Measurements from ENCODE around the gene RAB27B.
A peak's percentile ranks its signal among the peaks of the same experiment; 100 is the strongest.
"Not testable (repeated sequence)": the region's sequence is repeated elsewhere in the genome, so short reads cannot be mapped to it uniquely, and the experiment has no call there.

RAB27B gene

DNA sequence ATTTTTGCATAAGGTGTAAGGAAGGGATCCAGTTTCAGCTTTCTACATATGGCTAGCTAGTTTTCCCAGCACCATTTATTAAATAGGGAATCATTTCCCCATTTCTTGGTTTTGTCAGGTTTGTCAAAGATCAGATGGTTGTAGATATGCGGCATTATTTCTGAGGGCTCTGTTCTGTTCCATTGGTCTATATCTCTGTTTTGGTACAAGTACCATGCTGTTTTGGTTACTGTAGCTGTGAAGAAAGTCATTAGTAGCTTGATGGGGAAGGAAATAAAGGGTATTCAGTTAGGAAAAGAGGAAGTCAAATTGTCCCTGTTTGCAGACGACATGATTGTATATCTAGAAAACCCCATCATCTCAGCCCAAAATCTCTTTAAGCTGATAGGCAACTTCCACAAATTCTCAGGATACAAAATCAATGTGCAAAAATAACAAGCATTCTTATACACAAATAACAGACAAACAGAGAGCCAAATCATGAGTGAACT is 7.4 kb upstream of the RAB27B start:
- DNase-seq, result not testable (repeated sequence)

DNA sequence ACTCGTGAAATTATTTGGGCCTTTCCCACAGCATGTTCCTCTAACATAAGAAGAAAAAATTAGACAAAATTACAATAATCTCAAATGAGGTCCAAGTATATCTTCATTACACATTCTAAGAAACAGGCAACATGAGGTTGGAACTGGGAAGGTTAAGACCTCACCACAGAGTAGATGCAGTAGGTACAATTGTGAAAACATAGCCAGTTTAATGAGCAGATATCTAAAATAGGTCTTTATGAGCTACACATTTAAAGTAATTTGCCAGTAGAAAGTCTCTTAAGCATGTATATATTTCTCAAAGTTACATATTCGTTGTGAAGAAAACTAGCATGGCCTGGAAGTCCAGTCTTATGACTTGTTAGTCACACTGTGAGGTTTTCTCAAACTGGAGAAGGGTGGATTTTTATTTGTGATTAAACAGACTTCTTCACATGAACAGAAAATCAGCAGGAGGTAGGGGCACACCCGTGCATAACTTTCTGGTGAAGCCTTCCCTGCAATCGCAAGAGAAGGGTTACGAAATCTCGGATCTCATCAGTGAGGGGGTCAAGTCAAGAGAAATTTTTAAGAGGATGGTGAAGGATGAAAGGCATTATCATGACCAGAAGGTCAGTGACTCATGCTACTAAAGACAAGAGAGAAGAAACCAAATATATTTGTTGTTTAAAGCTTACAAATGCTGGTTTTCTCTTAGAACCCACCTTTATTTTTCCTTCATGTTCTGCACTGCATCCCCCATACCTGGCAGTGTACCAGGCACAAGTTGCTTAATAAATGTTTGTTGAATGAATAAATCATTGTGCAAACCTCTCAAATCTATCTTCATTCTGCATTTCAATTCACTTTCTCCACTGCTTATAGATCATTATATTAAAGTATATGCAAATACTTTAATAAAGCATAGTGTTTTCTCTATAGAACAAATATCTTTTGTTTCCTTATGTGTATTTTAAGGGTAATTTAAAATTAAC is 5.1 kb upstream of the RAB27B start:
- no peak for DNase-seq

- no peak for DNase-seq
These were observed 3.5 kb upstream of the RAB27B start for GRCh38 chr18:54824761-54825160.

DNA sequence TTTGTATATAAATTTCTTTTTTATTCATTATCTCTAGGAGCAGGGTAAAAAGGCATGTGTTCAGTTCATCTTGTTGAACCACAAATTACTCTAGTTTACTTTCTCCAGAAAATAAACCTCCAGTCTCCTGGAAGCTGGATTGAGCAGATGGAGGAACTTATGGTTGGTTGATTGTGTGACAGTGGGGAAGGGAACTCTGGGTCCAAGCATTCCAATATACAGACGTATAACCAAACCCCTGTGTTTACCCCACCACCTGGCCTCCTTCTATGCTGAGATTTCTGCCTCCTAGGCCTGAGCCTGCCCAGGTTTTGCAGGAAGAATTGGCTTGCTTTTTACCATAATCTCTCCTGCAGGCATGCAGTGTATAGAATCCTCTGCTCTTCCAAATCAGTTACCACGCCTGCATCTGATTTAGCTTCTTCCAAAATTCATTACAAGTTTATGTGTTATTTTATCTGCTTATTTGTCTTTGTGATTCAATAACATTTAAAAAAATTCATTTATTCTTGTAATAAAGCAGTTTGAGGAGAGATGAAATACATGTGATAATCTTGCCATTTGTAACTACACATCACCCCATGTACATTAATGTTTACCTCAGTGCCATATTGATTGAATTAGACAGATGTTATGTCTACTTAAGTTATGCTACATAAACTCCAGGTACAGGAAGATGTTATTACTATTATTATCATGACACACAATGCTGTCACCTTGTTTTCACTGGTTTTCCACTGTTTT is 2.5 kb upstream of the RAB27B start:
- no peak for DNase-seq

- peak; percentile 14 for DNase-seq
These were observed 709 bp downstream of the RAB27B start for GRCh38 chr18:54828986-54829385.

DNA sequence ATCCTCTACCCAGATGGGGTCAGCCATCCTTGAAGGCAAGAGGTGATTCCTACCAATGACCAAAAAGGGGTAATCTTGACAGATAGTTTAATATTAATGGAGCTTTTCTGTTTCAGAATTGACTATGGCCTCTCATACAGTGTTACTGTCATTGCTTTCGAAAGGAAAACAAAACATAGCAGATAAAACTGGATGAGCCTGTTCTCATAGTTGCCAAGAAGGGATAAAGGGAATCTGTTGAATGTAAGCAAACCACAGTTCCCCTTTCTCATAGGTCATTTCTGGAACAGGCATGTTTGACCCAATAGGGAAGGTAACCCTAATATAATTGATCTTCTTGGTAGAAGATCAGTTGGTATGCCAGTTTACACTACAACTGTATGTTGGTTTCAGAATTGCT is 1.6 kb downstream of the RAB27B start:
- DNase-seq, result no peak

DNA sequence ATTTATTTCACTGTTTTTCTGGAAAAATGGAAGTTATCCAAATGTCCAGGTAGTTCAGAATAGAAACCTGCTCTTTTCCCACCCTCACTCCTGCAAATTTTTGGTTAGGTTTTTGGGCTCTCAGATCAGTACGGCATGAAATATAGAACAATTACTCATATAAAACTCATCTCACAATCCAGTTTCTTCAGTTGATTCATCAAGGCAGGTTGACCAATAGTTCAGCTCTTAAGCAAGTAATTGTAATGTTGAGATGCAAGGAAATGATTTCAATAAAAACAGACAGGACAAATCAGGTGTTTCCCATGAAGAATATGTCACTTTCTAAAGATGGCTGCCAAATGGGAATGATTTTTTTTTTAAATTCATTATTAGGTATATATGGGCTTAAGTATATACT is 2.0 kb downstream of the RAB27B start:
- no peak for DNase-seq

GRCh38 chr18:54830866-54831265 is 2.6 kb downstream of the RAB27B start:
- DNase-seq, result no peak

GRCh38 chr18:54835944-54836343 is 7.7 kb downstream of the RAB27B start:
- no peak for DNase-seq

- DNase-seq, result no peak
These were observed 15.0 kb downstream of the RAB27B start for GRCh38 chr18:54843314-54843713.

GRCh38 chr18:54845787-54846186 is 17.5 kb downstream of the RAB27B start:
- no peak for DNase-seq

GRCh38 chr18:54848121-54848520 is 19.8 kb downstream of the RAB27B start:
- no peak for DNase-seq

DNA sequence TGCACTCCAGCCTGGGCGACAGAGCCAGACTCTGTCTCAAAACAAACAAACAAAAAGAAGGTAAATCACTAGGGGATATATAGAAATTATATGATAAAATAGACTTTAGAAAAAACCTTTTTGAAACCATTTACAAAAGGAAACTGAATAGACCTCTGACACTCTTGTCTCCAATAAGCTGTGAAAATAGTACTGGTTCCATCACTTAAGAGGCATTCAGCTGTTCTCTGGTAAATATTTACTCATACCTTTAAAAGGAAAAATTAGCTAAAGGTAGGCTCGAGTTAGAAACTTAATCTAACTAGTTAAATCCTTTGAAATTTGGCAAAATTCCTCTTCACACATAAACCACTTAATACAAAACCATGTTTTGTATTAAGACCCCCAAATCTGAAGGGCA is 21.4 kb downstream of the RAB27B start:
- DNase-seq, result no peak

DNA sequence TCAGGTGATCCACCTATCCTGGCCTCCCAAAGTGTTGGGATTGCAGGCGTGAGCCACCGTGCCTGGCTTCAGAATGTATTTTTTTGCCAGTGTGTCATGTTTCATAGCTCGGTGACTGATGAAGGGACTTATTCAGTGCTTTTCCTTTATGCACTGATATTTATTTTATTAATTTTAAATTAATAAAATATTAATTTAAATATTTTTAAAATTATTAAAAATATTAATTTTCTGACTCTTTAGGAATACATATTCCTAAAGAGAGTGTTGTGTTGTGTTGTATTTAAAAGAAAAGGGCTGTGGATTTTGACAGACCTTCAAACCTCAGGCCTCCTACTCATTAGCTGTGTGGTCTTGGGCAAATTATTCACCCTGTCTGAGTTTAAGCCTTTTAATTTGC is 22.3 kb downstream of the RAB27B start:
- no peak for DNase-seq

GRCh38 chr18:54852780-54853675 is 24.8 kb downstream of the RAB27B start:
- no peak for DNase-seq

GRCh38 chr18:54855050-54855449 is 26.8 kb downstream of the RAB27B start:
- DNase-seq, result not testable (repeated sequence)

- no peak for DNase-seq
These were observed 27.9 kb downstream of the RAB27B start for GRCh38 chr18:54856105-54856646.

GRCh38 chr18:54857499-54857898 is 29.2 kb downstream of the RAB27B start:
- no peak for DNase-seq

GRCh38 chr18:54859667-54860421 is 31.6 kb downstream of the RAB27B start:
- DNase-seq, result no peak

DNA sequence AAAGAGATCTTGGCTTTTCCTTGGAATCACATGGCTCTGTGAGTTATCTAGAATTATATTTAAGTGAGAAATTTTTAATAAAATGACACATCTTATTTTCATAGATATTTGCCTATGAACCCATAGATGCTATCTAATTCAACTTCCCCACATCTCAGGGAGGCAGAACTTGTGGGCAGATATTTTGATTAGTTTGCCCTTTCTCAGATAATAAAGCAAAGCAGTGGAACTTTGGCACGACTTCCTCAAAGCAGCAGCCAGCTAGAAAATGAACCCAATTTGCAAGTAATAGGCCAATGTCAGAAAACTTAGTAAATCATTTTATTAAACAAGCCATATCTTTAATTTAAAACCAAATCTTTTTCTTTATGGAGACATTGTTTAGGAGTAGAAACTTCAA is 32.7 kb downstream of the RAB27B start:
- DNase-seq, result no peak

DNA sequence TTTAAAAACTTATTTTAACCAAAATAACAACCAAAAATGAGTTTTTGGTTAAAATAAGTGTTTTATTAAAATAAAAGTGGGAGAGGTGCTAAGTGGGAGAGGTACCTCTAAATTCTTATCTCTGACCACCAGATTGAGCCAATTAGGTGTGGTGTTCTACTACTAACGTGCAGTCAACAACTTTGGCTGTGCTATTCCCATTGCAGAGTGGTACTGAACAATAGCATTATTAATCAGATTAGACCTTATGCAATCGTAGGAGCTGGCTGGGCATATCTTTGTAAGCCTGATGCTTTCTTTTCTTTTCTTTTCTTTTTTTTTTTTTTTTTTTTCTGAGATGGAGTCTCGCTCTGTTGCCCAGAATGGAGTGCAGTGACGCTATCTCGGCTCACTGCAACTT is 38.9 kb downstream of the RAB27B start:
- DNase-seq, result no peak

DNA sequence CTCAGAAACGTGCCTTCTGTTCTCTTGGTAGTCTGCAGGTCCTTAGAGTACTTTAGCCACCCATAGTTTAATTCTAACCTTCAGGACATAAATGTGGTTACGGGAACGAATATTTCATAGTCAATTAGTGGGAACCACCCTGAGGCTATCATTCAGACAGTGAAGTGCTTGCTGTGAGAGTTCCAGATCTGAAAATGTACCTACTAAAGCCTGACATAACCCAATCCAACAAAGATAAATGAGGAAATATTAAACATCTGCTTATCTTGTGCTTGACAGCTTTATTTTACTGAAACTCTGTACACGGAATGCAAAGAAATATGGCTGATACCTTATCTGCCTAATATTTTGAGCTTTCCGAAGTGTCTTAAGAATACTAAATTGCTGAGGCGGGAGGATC is 43.0 kb downstream of the RAB27B start:
- DNase-seq, result no peak
